Liver (tissue), 9 donors: ENCODE measurements around the gene MRPL54. TPM values are rescaled to one million over a fixed set of nuclear protein-coding genes. Genes with fewer than 3 reads are reported as not detected.

Experiments used
- DNase-seq: peaks from one replicate; pipeline ENCODE4 v3.0.0-alpha.2; 2017; ENCODE audit warnings: low spot score
- H3K27ac ChIP-seq, 2 donors: one replicate each; pipeline ENCODE4 v1.7.0; 2013; ENCODE audit warnings: inconsistent platforms in 2 of 2, low read length in 2 of 2, control low read depth in 1 of 2, low read depth in 1 of 2, mild to moderate bottlenecking in 1 of 2
- H3K27me3 ChIP-seq, 4 donors: one replicate each; pipeline versions ENCODE4 v1.6.1 to v1.7.0; 2013; ENCODE audit warnings: low read length in 3 of 4, inconsistent platforms in 1 of 4, mild to moderate bottlenecking in 1 of 4, moderate library complexity in 1 of 4; ENCODE audit not compliant: control insufficient read depth in 4 of 4, insufficient read depth in 4 of 4
- H3K36me3 ChIP-seq, 4 donors: one replicate each; pipeline versions ENCODE4 v1.6.1 to v1.7.0; 2013; ENCODE audit warnings: low read length in 3 of 4, mild to moderate bottlenecking in 3 of 4, low read depth in 1 of 4, moderate library complexity in 1 of 4; ENCODE audit not compliant: control insufficient read depth in 4 of 4, insufficient read depth in 3 of 4
- H3K4me1 ChIP-seq, 4 donors: one replicate each; pipeline versions ENCODE4 v1.6.1 to v1.7.0; 2013; ENCODE audit warnings: low read length in 3 of 4, mild to moderate bottlenecking in 3 of 4, moderate library complexity in 1 of 4; ENCODE audit not compliant: control insufficient read depth in 4 of 4, insufficient read depth in 4 of 4
- H3K4me3 ChIP-seq, 3 donors: one replicate each; pipeline versions ENCODE4 v1.6.1 to v1.7.0; 2013; ENCODE audit warnings: low read length in 3 of 3, control low read depth in 1 of 3, low read depth in 1 of 3, mild to moderate bottlenecking in 1 of 3
- H3K9ac ChIP-seq, 2 donors: one replicate each; pipeline ENCODE4 v1.7.0; 2013; ENCODE audit warnings: low read length in 2 of 2, mild to moderate bottlenecking in 2 of 2, moderate library complexity in 2 of 2, control low read depth in 1 of 2, low read depth in 1 of 2
- H3K9me3 ChIP-seq, 4 donors: one replicate each; pipeline versions ENCODE4 v1.6.1 to v1.7.0; 2013; ENCODE audit warnings: low read length in 3 of 4; ENCODE audit not compliant: control insufficient read depth in 4 of 4
- ATF3 ChIP-seq: IDR thresholded peaks from 2 replicates; pipeline ENCODE4 v1.6.1; 2016; ENCODE audit warnings: antibody characterized with exemption
- CTCF ChIP-seq: fragments of 150-350 bp; IDR thresholded peaks from 2 replicates; pipeline ENCODE4 v1.5.1; 2017; ENCODE audit warnings: improper control_type of control experiment, low read depth, low read length; ENCODE audit not compliant: missing input control
- EGR1 ChIP-seq, 2 donors: IDR thresholded peaks; 2 replicates each; pipeline ENCODE4 v1.6.1; 2016 to 2018; ENCODE audit warnings: antibody characterized with exemption in 2 of 2, low read depth in 2 of 2
- FOXA2 ChIP-seq: IDR thresholded peaks from 2 replicates; pipeline ENCODE4 v1.6.1; 2016; ENCODE audit warnings: antibody characterized with exemption
- GABPA ChIP-seq, 2 donors: IDR thresholded peaks in 1 of 2; conservative IDR thresholded peaks in 1 of 2; 2 replicates each; pipeline ENCODE4 v1.6.1; 2016; ENCODE audit warnings: antibody characterized with exemption in 2 of 2, mild to moderate bottlenecking in 1 of 2, moderate library complexity in 1 of 2
- HNF4A ChIP-seq, 2 donors: conservative IDR thresholded peaks; 2 replicates each; pipeline ENCODE4 v1.6.1; 2016; ENCODE audit warnings: antibody characterized with exemption in 2 of 2, mild to moderate bottlenecking in 2 of 2
- HNF4G ChIP-seq: IDR thresholded peaks from 2 replicates; pipeline ENCODE4 v1.6.1; 2016; ENCODE audit warnings: antibody characterized with exemption
- JUND ChIP-seq, 2 donors: IDR thresholded peaks; 2 replicates each; pipeline ENCODE4 v1.6.1; 2016; ENCODE audit warnings: antibody characterized with exemption in 2 of 2
- NR2F2 ChIP-seq: IDR thresholded peaks from 2 replicates; pipeline ENCODE4 v1.6.1; 2016; ENCODE audit warnings: antibody characterized with exemption
- REST ChIP-seq: IDR thresholded peaks from 2 replicates; pipeline ENCODE4 v1.6.1; 2016; ENCODE audit warnings: antibody characterized with exemption, mild to moderate bottlenecking
- RXRA ChIP-seq, 2 donors: IDR thresholded peaks; 2 replicates each; pipeline ENCODE4 v1.6.1; 2017 to 2018; ENCODE audit warnings: antibody characterized with exemption in 2 of 2, mild to moderate bottlenecking in 1 of 2
- SP1 ChIP-seq: IDR thresholded peaks from 2 replicates; pipeline ENCODE4 v1.6.1; 2018; ENCODE audit warnings: antibody characterized with exemption, mild to moderate bottlenecking
- TAF1 ChIP-seq: conservative IDR thresholded peaks from 2 replicates; pipeline ENCODE4 v1.6.1; 2016; ENCODE audit warnings: antibody characterized with exemption, mild to moderate bottlenecking
- YY1 ChIP-seq: IDR thresholded peaks from 2 replicates; pipeline ENCODE4 v1.6.1; 2016; ENCODE audit warnings: antibody characterized with exemption, mild to moderate bottlenecking
- ZBTB33 ChIP-seq: IDR thresholded peaks from 2 replicates; pipeline ENCODE4 v1.6.1; 2016; ENCODE audit warnings: antibody characterized with exemption
- WGBS: extraction: QIAGEN DNeasy Blood & Tissue Kit; methylation state at CpG from one replicate; pipeline ENCODE4 v1.1.7; 2013; 5-methylcytosine and 5-hydroxymethylcytosine counted together
- polyA plus RNA-seq, 2 donors: library from polyadenylated mRNA; stranded (reverse) in 1 of 2; unstranded in 1 of 2; fragments of 200-250 nt in 1 of 2; fragments of >200 nt in 1 of 2; fragmentation: Nextera tagmentation in 1 of 2; extraction: Ambion mirVana in 1 of 2; gene quantifications; one replicate each; pipeline versions ENCODE4 v1.2.1 to v1.2.3, GENCODE V29; 2013 to 2015
- total RNA-seq, 2 donors: library from RNA; depleted of rRNA; stranded (reverse); fragments of >200 nt; gene quantifications; one replicate each; pipeline ENCODE4 v1.2.3, GENCODE V29; 2014
- TF ChIP-seq, protein P1 (sequence below): IDR thresholded peaks from 2 replicates; pipeline ENCODE4 v1.6.1; 2016; ENCODE audit warnings: antibody characterized with exemption
- donor health status: healthy.
- donor health status: healthy.
- donor health status: healthy.
- donor health status: healthy.
- donor health status: healthy.

MRPL54 gene
- total and polyA plus RNA-seq, 4 donors = 25.1 to 109 (median 42.9) TPM

DNA sequence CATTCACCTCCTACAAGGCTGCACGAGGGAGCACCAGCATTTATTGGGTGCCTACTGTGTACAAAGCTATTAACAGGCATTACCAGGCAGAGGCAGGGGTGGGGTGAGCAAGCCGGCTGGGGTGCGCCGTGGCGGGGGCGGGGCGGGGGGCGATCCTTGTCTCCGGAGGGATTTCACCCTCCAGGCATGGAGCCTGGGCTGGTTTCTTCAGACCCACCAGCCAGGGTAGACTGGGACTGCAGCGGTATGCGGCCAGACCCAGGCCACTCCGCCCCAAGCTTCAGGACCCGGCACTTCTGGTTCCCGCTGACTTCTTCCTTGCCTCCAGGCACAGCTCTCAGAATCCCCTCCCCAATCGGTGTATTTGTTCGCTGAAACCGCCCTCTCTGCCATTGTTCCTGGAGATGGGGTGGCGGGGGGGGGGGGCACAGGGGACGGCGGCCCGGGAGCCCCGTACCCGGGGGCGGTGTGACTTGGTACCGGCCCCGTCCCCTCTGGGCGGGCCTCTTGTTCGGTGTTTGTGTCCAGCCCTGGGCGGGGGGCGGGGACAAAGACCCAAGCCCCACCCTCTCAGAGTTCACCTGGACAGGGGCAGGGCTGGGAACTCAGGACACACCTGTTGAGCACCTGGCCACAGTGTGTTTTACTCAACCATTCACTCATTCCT is 39.9 kb upstream of the MRPL54 start:
- no peak overlapping the region for H3K4me3 ChIP-seq
- TF ChIP-seq SP1 (no peak), ATF3 (no peak), CTCF (no peak), JUND (IDR thresholded peaks at IDR 0.05) (no peak), NR2F2 (no peak), EGR1 (IDR thresholded peaks at IDR 0.05; ENCODE audit: low read depth in 2 of 2) (no peak), RXRA (IDR thresholded peaks at IDR 0.05) (no peak), FOXA2 (no peak), GABPA (IDR thresholded peaks at IDR 0.05 in 1 of 2, conservative IDR thresholded peaks at IDR 0.05 in 1 of 2) (no peak), REST (no peak), HNF4G (no peak), ZBTB33 (no peak), YY1 (no peak), TAF1 (no peak)
- TF ChIP-seq, protein P1, sequence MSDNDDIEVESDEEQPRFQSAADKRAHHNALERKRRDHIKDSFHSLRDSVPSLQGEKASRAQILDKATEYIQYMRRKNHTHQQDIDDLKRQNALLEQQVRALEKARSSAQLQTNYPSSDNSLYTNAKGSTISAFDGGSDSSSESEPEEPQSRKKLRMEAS = no peak
- DNase-seq = no peak
- H3K27me3 ChIP-seq = no peaks in the 10 kb centered on the region
- peaks cover 3 to 15% (median 12%) of the 10 kb centered on the region in 4 donors for H3K4me1 ChIP-seq
- no peaks in the 10 kb centered on the region for H3K36me3 ChIP-seq
- H3K27ac ChIP-seq = no peak overlapping the region
- H3K9me3 ChIP-seq = no peaks in the 10 kb centered on the region
- no peak overlapping the region for H3K9ac ChIP-seq
- WGBS = 28% methylated on average over 30 of the region's 30 CpGs

DNA sequence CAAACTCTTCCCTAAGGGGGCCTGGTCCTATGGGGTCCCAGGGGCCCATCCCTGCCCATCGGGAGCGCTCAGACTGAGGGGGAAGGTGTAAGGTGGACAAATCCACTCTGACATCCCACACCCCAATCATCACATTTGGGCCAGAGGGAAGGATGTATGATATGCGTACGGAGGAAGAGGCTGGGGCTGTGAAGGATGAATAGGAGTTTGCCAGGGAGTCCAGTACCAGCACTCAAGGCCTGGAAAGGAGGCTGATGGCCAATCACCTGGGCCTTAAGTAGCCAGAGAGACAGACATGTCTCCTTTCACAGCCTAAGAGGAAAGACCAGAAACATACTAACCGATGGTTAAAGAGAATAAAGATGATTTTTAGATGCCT is 39.4 kb upstream of the MRPL54 start:
- H3K27me3 ChIP-seq = no peaks in the 10 kb centered on the region
- no peaks in the 10 kb centered on the region for H3K36me3 ChIP-seq
- no peak overlapping the region for H3K27ac ChIP-seq
- H3K9ac ChIP-seq = no peak overlapping the region
- H3K4me1 ChIP-seq = peaks cover 3 to 15% (median 12%) of the 10 kb centered on the region in 4 donors
- 89% methylated on average over 5 of the region's 5 CpGs for WGBS
- DNase-seq = no peak
- no peaks in the 10 kb centered on the region for H3K9me3 ChIP-seq
- no peak overlapping the region for H3K4me3 ChIP-seq
- TF ChIP-seq ZBTB33 (no peak), ATF3 (no peak), HNF4A (conservative IDR thresholded peaks at IDR 0.05) (no peak), SP1 (no peak), FOXA2 (no peak), REST (no peak), JUND (IDR thresholded peaks at IDR 0.05) (no peak), YY1 (no peak), GABPA (IDR thresholded peaks at IDR 0.05 in 1 of 2, conservative IDR thresholded peaks at IDR 0.05 in 1 of 2) (no peak), TAF1 (no peak), NR2F2 (no peak), RXRA (IDR thresholded peaks at IDR 0.05) (no peak)
